NK-92 (cell line): Measurements from ENCODE around the gene IAH1.
A peak's percentile ranks its signal among the peaks of the same experiment; 100 is the strongest.

ENCODE experiments used
- DNase-seq: peaks from one replicate; lab custom pipeline; 2025; ENCODE audit not compliant: unreplicated experiment; lab: John Stamatoyannopoulos, UW

The IAH1 gene

GRCh38 chr2:9474361-9475057 lies at the start of gene IAH1:
Gene IAH1, plus strand, starts transcription at chr2:9474551. Its CDS starts 16 bp downstream, at chr2:9474567.
- DNase-seq, result peak; percentile 6

- no peak for DNase-seq
Observed at GRCh38 chr2:9428965-9429577, 45.3 kb upstream of the IAH1 start.

- DNase-seq, result no peak
Observed at GRCh38 chr2:9430316-9431293, 43.7 kb upstream of the IAH1 start.

DNA sequence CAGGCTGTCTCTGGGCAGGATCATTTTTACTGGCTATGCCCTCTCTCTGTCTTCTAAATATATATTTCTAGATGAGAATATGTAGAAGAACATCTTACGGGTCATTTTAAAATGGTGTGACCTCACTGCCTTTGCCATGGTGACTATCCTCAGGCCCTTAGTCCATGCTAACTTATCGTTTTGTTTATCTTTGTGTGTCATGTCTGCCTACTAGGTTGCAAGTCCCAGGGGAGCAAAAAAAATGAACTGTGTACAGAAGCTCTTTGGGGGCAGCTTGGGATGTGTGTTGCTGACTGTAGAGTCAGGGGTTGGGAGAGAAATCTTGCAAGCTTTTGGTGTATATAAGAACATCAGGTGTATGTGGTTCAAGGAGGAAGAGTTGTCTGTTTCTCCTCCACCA lies 39.9 kb upstream of the IAH1 start:
- DNase-seq, result no peak

DNA sequence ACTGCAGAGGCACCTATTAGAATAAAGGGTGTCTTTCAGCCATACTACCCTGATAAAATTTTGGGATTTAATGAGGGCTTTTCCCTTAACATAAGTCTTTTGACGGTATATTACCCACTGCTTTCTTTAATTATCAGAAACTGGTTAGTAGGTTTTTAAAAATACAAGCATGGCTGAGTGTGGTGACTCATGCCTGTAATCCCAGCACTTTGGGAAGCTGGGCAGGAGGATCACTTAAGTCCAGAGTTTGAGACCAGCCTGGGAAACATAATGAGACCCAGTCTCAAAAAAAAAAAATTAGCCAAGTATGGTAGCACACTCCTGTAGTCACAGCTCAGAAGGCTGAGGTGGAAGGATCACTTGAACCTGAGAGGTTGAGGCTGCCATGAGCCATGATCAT lies 34.8 kb upstream of the IAH1 start:
- DNase-seq, result no peak

DNA sequence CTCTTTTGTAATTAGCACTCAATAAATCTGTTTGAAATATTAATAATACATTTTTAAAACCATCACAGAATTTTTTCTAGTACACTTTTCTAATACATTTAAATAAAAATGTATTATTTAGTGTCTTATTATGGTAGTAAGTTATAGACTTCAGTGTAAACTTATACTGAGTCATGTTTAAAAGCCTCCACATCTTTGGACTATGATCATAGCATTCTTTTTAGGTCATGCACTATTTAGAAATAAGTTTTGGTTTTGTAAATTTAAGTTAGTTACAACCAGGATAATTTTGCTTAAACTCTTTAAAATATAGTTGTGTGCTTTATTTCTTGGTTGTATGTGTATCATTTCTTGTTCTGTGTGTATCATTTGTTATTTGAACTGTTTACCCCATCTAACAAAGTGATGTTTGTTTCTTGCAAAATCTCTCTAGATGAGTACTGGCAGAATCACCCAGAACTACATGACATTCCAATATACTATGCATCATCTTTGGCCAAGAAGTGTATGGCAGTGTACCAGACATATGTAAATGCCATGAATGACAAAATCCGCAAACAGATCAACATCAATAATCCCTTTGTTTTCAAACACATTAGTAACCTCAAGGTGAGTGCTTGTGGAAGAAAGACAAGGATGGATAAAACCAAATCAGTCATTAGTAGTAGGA lies 34.2 kb upstream of the IAH1 start:
- no peak for DNase-seq

DNA sequence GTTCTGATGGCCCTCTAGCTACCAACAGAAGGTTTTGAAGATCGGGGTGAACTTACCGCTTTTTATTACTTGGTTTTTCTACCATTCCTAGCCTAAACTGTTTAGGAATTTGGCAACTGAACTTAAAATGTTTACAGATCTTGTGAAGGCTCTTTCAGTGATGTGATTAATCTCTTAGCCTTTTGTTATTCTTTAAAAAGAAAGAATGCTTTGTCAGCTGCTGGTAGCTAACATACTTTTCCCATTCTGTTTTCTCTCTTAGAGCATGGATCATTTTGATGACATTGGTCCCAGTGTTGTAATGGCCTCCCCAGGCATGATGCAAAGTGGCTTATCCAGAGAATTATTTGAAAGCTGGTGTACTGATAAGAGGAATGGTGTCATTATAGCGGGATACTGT lies 32.8 kb upstream of the IAH1 start:
- no peak for DNase-seq

GRCh38 chr2:9443526-9443925 lies 30.8 kb upstream of the IAH1 start:
- DNase-seq, result no peak

DNA sequence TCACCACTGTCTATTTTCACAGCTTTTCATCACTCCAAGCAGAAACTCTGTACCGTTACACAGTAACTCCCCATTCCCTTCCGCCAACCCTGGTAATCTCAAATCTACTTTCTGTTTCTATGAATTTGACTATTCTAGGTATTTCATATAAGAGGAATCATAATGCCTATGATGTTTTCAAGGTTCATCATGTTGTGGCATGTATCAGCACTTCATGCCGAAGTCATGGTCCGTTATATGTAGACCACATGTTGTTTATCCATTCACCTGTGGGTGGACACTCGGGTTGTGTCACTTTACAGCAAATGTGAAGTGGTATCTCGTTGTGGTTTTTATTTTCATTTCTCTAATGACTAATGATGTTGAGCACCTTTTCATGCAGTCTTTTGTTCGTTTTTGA lies 29.3 kb upstream of the IAH1 start:
- no peak for DNase-seq

GRCh38 chr2:9451231-9451630 lies 23.1 kb upstream of the IAH1 start:
- DNase-seq, result no peak

DNA sequence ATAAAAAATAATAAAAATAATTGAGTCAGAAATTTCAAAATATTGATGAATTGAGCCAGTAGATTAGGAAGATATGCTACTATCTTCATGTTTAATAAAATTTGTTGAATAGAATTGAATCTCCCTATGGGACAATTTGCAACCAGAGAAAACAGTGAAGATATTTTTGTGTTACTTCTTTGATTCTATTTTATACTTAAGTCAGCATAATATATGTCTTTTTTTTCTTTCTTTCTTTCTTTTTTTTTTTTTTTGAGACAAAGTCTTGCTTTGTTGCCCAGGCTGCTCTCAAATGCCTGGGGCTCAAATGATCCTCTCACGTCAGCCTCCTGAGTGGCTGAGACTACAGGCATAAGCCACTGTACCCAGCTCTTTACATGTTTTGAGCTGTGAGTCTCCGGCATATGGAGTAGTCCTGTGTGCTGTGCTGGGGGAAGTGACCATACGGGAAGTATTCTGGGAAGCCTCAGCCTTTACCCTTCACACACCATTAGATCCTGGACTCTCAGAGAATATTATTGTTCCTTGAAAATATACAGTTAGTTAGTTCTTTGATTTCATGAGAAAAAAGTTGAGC lies 13.8 kb upstream of the IAH1 start:
- no peak for DNase-seq

DNA sequence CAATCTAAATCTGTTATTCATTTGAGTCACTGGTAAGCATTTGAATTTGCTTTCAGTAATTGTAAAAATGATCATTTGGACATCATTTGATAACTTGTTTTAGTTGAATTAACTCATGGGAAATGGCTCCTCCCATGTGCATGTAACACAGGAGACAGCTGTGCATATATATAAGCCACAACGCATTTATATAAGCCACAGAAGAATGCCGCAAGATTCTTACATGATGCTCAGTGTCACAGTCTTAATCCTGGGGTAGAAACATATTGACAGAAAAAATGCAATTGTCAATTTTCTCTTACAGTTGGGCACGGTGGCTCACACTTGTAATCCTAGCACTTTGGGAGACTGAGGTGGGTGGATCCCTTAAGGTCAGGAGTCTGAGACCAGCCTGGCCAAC lies 13.3 kb upstream of the IAH1 start:
- DNase-seq, result no peak

DNA sequence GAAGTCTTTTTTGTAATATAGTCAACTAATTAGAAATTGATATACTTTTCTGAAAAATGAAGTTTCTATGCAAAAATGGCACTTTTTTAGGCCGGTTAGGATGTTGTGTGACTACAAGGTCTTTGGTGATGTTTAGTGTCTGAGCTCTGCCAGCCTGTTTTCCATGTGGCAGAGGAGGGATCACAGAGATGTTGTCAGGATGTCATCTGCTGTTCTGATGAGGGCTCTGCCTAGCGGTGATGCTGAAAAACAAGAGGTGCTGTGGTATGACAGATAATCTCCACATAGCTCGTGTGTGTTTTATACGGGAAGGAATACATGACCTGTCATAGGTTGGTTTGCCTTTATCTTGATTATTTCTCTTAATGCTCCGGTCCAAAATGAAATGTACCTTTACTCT lies 12.0 kb upstream of the IAH1 start:
- no peak for DNase-seq

- DNase-seq, result no peak
Observed at GRCh38 chr2:9462886-9463697, 11.3 kb upstream of the IAH1 start.

GRCh38 chr2:9463698-9464034 lies 10.7 kb upstream of the IAH1 start:
- DNase-seq, result no peak

- DNase-seq, result no peak
Observed at GRCh38 chr2:9465170-9465569, 9.2 kb upstream of the IAH1 start.

DNA sequence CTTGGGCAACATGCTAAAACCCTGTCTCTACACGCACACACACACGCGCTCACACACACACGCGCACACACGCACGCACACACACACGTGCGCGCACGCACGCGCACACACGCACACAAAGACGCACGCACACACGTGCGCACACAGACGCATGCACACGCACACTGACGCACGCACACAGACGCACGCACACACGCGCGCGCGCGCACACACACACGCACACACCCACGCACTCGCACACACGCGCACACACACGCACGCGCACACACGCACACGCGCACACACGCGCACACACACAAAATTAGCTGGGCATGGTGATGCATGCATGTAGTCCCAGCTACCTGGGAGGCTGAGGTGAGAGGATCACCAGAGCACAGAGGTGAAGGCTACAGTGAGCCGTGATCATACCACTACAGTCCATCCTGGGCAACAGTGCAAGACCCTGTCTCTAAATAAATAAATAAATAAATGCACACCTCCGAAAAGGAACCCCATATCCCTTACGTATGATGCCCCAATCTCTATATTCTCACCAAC lies 8.1 kb upstream of the IAH1 start:
- DNase-seq, result no peak

- no peak for DNase-seq
Observed at GRCh38 chr2:9467687-9468086, 6.7 kb upstream of the IAH1 start.

- no peak for DNase-seq
Observed at GRCh38 chr2:9471206-9471605, 3.1 kb upstream of the IAH1 start.

GRCh38 chr2:9472511-9472910 lies 1.8 kb upstream of the IAH1 start:
- DNase-seq, result no peak
